HepG2 (cell line): ENCODE data around the gene MRPL43. TPM values are rescaled to one million over a fixed set of nuclear protein-coding genes. Genes with fewer than 3 reads are reported as not detected.

Experiments used
- ARNT ChIP-seq: fragments of 450-650 bp; IDR thresholded peaks from 2 replicates; pipeline ENCODE4 v1.6.1; 2017
- CBX1 ChIP-seq: IDR thresholded peaks from one replicate; pipeline ENCODE4 v1.6.1; 2016; ENCODE audit warnings: antibody characterized with exemption, low read depth
- CENPT ChIP-seq: sonication (generic); formaldehyde crosslinking; IDR thresholded peaks from 2 replicates; pipeline ENCODE4 v1.8.0; 2022; ENCODE audit warnings: low read depth, mild to moderate bottlenecking, moderate library complexity, missing genetic modification reagents
- EZH2 ChIP-seq: conservative IDR thresholded peaks from 2 replicates; pipeline ENCODE4 v1.6.1; 2012; ENCODE audit warnings: mild to moderate bottlenecking, low read depth, low read length, moderate library complexity
- GTF2F1 ChIP-seq: fragments of 150-350 bp; IDR thresholded peaks from 2 replicates; pipeline ENCODE4 v1.6.1; 2014; ENCODE audit warnings: low read length
- KAT7 ChIP-seq: IDR thresholded peaks from 2 replicates; pipeline ENCODE4 v1.6.1; 2018; ENCODE audit warnings: borderline replicate concordance, missing compliant biosample characterization
- NFAT5 ChIP-seq: sonication (generic); formaldehyde crosslinking; IDR thresholded peaks from 2 replicates; pipeline ENCODE4 v1.4.0; 2020; ENCODE audit warnings: missing genetic modification reagents
- NR2F6 ChIP-seq, 2 experiments: IDR thresholded peaks; 2 replicates each; pipeline ENCODE4 v1.6.1; 2016; ENCODE audit warnings: antibody characterized with exemption in 1 of 2, mild to moderate bottlenecking in 1 of 2
- PHF20 ChIP-seq: sonication (generic); formaldehyde crosslinking; IDR thresholded peaks from 2 replicates; pipeline ENCODE4 v1.5.0; 2020; ENCODE audit warnings: mild to moderate bottlenecking, missing genetic modification reagents
- PTBP1 ChIP-seq: fragments of 200-400 bp; formaldehyde crosslinking; IDR thresholded peaks from 2 replicates; pipeline ENCODE4 v1.6.1; 2018; ENCODE audit warnings: low read length, low read depth; ENCODE audit not compliant: poor library complexity, severe bottlenecking
- RARG ChIP-seq: sonication (generic); formaldehyde crosslinking; IDR thresholded peaks from 2 replicates; pipeline ENCODE4 v1.4.0; 2020; ENCODE audit warnings: low read depth, mild to moderate bottlenecking, missing genetic modification reagents
- SAFB2 ChIP-seq: sonication (generic); formaldehyde crosslinking; IDR thresholded peaks from 2 replicates; pipeline ENCODE4 v1.5.1; 2020; ENCODE audit warnings: missing genetic modification reagents, low read depth, mild to moderate bottlenecking, borderline replicate concordance
- SIX1 ChIP-seq: sonication (generic); formaldehyde crosslinking; IDR thresholded peaks from 2 replicates; pipeline ENCODE4 v1.4.0; 2020; ENCODE audit warnings: missing genetic modification reagents, borderline replicate concordance
- SP4 ChIP-seq: sonication (generic); formaldehyde crosslinking; IDR thresholded peaks from 2 replicates; pipeline ENCODE4 v1.8.1; 2023; ENCODE audit warnings: mild to moderate bottlenecking, missing genetic modification reagents
- SRSF1 ChIP-seq: fragments of 200-400 bp; formaldehyde crosslinking; optimal IDR thresholded peaks from 2 replicates; pipeline ENCODE3; 2017; ENCODE audit warnings: mild to moderate bottlenecking, low read depth, low read length, moderate library complexity
- ZBTB10 ChIP-seq: sonication (generic); formaldehyde crosslinking; IDR thresholded peaks from 2 replicates; pipeline ENCODE4 v1.4.0; 2020; ENCODE audit warnings: missing genetic modification reagents, borderline replicate concordance
- ZNF354B ChIP-seq: sonication (generic); formaldehyde crosslinking; IDR thresholded peaks from 2 replicates; pipeline ENCODE4 v1.8.0; 2022; ENCODE audit warnings: mild to moderate bottlenecking, missing genetic modification reagents
- ZNF75D ChIP-seq: sonication (generic); formaldehyde crosslinking; IDR thresholded peaks from 2 replicates; pipeline ENCODE4 v1.8.1; 2023; ENCODE audit warnings: missing genetic modification reagents, mild to moderate bottlenecking, borderline replicate concordance
- ZNF790 ChIP-seq: sonication (generic); formaldehyde crosslinking; IDR thresholded peaks from 2 replicates; pipeline ENCODE4 v1.8.0; 2022; ENCODE audit warnings: missing genetic modification reagents, mild to moderate bottlenecking, borderline replicate concordance
- polyA plus RNA-seq, 8 experiments: library from polyadenylated mRNA; depleted of rRNA in 3 of 8; stranded (reverse) in 7 of 8; unstranded in 1 of 8; fragments of >200 nt; fragmentation: Illumina TruSeq in 4 of 8; extraction: Trizol in 4 of 8; gene quantifications; 2 replicates each; pipeline versions ENCODE4 v1.2.1 to v1.2.3, GENCODE V29; 2011 to 2016; ENCODE audit warnings: low read depth in 4 of 8, missing spikeins in 1 of 8, mixed read lengths in 1 of 8; ENCODE audit not compliant: insufficient read depth in 1 of 8
- total RNA-seq, 5 experiments: library from RNA; depleted of rRNA; stranded (reverse); fragments of >200 nt; fragmentation: Illumina TruSeq; extraction: Trizol; gene quantifications; 2 replicates each; pipeline ENCODE4 v1.2.3, GENCODE V29; 2016; ENCODE audit warnings: low read depth in 1 of 5
- TF ChIP-seq, protein P1 (sequence below): sonication (generic); formaldehyde crosslinking; IDR thresholded peaks from 2 replicates; pipeline ENCODE4 v1.5.1; 2020; ENCODE audit warnings: missing genetic modification reagents, mild to moderate bottlenecking, borderline replicate concordance

MRPL43 gene
- total and polyA plus RNA-seq, 2 of the 13 experiments (the other 11 are each of a cell fraction or from before 2014, with no cell fraction given), result 71.0 to 73.7 TPM

GRCh38 chr10:100972115-100972903 lies 15.0 kb downstream of the MRPL43 start (continued):
- TF ChIP-seq NFAT5, result no peak
- TF ChIP-seq SAFB2 (CRISPR knock-in tag), result no peak
- no peak for TF ChIP-seq EZH2
- no peak for TF ChIP-seq ZNF75D (CRISPR knock-in tag)
- peak; percentile 83 for TF ChIP-seq NR2F6 (IDR thresholded peaks at IDR 0.05)
- peak; percentile 77 for TF ChIP-seq NR2F6 (CRISPR knock-in tag; IDR thresholded peaks at IDR 0.05)
- TF ChIP-seq ZNF790 (CRISPR knock-in tag), result no peak
- TF ChIP-seq GTF2F1, result no peak
- TF ChIP-seq SP4, result 0 out of 2 replicates have a peak, but pooled peaks have one; percentile 24
- peak; percentile 38 for TF ChIP-seq CBX1
- TF ChIP-seq ARNT, result no peak
- no peak for TF ChIP-seq PHF20
- no peak for TF ChIP-seq CENPT (CRISPR knock-in tag)
- TF ChIP-seq, protein P1, sequence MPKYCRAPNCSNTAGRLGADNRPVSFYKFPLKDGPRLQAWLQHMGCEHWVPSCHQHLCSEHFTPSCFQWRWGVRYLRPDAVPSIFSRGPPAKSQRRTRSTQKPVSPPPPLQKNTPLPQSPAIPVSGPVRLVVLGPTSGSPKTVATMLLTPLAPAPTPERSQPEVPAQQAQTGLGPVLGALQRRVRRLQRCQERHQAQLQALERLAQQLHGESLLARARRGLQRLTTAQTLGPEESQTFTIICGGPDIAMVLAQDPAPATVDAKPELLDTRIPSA, result no peak
- no peak for TF ChIP-seq SRSF1
- 0 out of 2 replicates have a peak, but pooled peaks have one; percentile 28 for TF ChIP-seq KAT7 (CRISPR knock-in tag)
- no peak for TF ChIP-seq SIX1 (CRISPR knock-in tag)
- TF ChIP-seq ZNF354B (CRISPR knock-in tag), result no peak
- no peak for TF ChIP-seq RARG (CRISPR knock-in tag)
- TF ChIP-seq ZBTB10 (CRISPR knock-in tag), result 0 out of 2 replicates have a peak, but pooled peaks have one; percentile 36
- no peak for TF ChIP-seq PTBP1
